ENCODE data around the gene LRRC10. TPM values are rescaled to one million over a fixed set of nuclear protein-coding genes. Genes with fewer than 3 reads are reported as not detected.

LRRC10 gene
- total and polyA plus RNA-seq, 8 donors = 0.09 to 0.14 TPM; not detected in 6

GRCh38 chr12:69566603-69567002 lies 44.1 kb downstream of the LRRC10 start:
- no peak for TF ChIP-seq CTCF (IDR thresholded peaks at IDR 0.05)
- no peaks in the 10 kb centered on the region for H3K27me3 ChIP-seq
- ATAC-seq (no peak), DNase-seq (no peak)
- H3K27ac ChIP-seq = no peak overlapping the region
- peaks cover 0 to 25% of the 10 kb centered on the region in 2 donors for H3K36me3 ChIP-seq
- H3K4me3 ChIP-seq = no peak overlapping the region
- no peaks in the 10 kb centered on the region for H3K9me3 ChIP-seq
- H3K4me1 ChIP-seq = no peaks in the 10 kb centered on the region
- intact Hi-C loops (cut with DNase I) = no loop called here

GRCh38 chr12:69563166-69563762 lies 47.4 kb downstream of the LRRC10 start:
- ATAC-seq (no peak), DNase-seq (no peak)
- H3K27me3 ChIP-seq = no peaks in the 10 kb centered on the region
- H3K36me3 ChIP-seq = peaks cover 0 to 20% of the 10 kb centered on the region in 2 donors
- H3K9me3 ChIP-seq = no peaks in the 10 kb centered on the region
- H3K27ac ChIP-seq = no peak overlapping the region
- intact Hi-C loops (cut with DNase I) = no loop called here
- TF ChIP-seq CTCF (IDR thresholded peaks at IDR 0.05) = no peak
- no peak overlapping the region for H3K4me3 ChIP-seq
- H3K4me1 ChIP-seq = no peaks in the 10 kb centered on the region

Small RNA genes lying within 50 kb of the gene (microRNA-seq; reads per million reads assigned to microRNA genes)
- 0 reads per million in 2 donors for gene MIR3913-1
- 0 reads per million in 2 donors for gene MIR3913-2

Other genes starting within 250 kb of the LRRC10 start
- gene FRS2, start 140.5 kb downstream of the LRRC10 start, total RNA-seq = 10 to 100 TPM; 28.9 to 40.8 TPM
- 10 to 100 TPM; 43.4 to 49.4 (median 44.3) TPM for gene FRS2, start 140.5 kb downstream of the LRRC10 start, polyA plus RNA-seq (ENCODE audit: insufficient read length in 6 of 6)
- 100 to 1,000 TPM; 115 to 156 TPM for gene CCT2, start 25.4 kb downstream of the LRRC10 start, total RNA-seq
- 100 to 1,000 TPM; 226 to 259 (median 250) TPM for gene CCT2, start 25.4 kb downstream of the LRRC10 start, polyA plus RNA-seq (ENCODE audit: insufficient read length in 6 of 6)
- gene BEST3, start 88.4 kb upstream of the LRRC10 start, total RNA-seq = not detected
- gene BEST3, start 88.4 kb upstream of the LRRC10 start, polyA plus RNA-seq (ENCODE audit: insufficient read length in 6 of 6) = under 1 TPM; 0.28 to 0.67 (median 0.45) TPM
- 10 to 100 TPM; 29.5 to 34.6 TPM for gene RAB3IP, start 128.0 kb upstream of the LRRC10 start, total RNA-seq
- gene RAB3IP, start 128.0 kb upstream of the LRRC10 start, polyA plus RNA-seq (ENCODE audit: insufficient read length in 6 of 6) = 10 to 100 TPM; 32.3 to 54.3 (median 39.3) TPM
- gene MYRFL, start 214.3 kb upstream of the LRRC10 start, total RNA-seq = under 1 TPM; 0.17 to 0.58 TPM
- 1 to 10 TPM in 2 of 6 donors, under 1 TPM in 4; 0.75 to 2.5 (median 0.86) TPM for gene MYRFL, start 214.3 kb upstream of the LRRC10 start, polyA plus RNA-seq (ENCODE audit: insufficient read length in 6 of 6)